GM23338 (cell line): ENCODE measurements around the gene TUBB8. TPM values are rescaled to one million over a fixed set of nuclear protein-coding genes. Genes with fewer than 3 reads are reported as not detected.

ENCODE experiments used
- ATAC-seq: fragments of 200-7000 bp; cut with Tn5 transposase; 3 replicates; pipeline ENCODE4 v1.9.1; 2020
- DNase-seq: peaks from one replicate; pipeline ENCODE4 v3.0.0-alpha.2; 2015; ENCODE audit warnings: low spot score
- H2AFZ ChIP-seq: fragments of 200-600 bp; sonication (generic); 2 replicates; pipeline ENCODE4 v1.8.0; 2016; ENCODE audit warnings: antibody characterized with exemption, mild to moderate bottlenecking, moderate library complexity
- H3F3A ChIP-seq: fragments of 200-600 bp; sonication (generic); replicated peaks from 2 replicates; pipeline ENCODE4 v1.8.0; 2017; ENCODE audit warnings: antibody characterized with exemption, mixed run types, low read depth
- H3K27ac ChIP-seq: fragments of 200-600 bp; sonication (generic); 2 replicates; pipeline ENCODE4 v1.6.1; 2016; ENCODE audit warnings: low read depth
- H3K27me3 ChIP-seq: fragments of 200-600 bp; sonication (generic); 2 replicates; pipeline ENCODE4 v1.8.0; 2016; ENCODE audit warnings: mild to moderate bottlenecking, mixed run types, moderate library complexity; ENCODE audit not compliant: insufficient read depth
- H3K36me3 ChIP-seq: fragments of 200-600 bp; sonication (generic); 2 replicates; pipeline ENCODE4 v1.8.0; 2016; ENCODE audit warnings: mild to moderate bottlenecking; ENCODE audit not compliant: insufficient read depth
- H3K4me1 ChIP-seq: fragments of 200-600 bp; sonication (generic); 2 replicates; pipeline ENCODE4 v1.8.0; 2016; ENCODE audit warnings: mild to moderate bottlenecking, moderate library complexity; ENCODE audit not compliant: insufficient read depth
- H3K4me2 ChIP-seq: fragments of 200-600 bp; sonication (generic); 2 replicates; pipeline ENCODE4 v1.7.1; 2017; ENCODE audit warnings: mixed run types
- H3K4me3 ChIP-seq: fragments of 200-600 bp; sonication (generic); 2 replicates; pipeline ENCODE4 v1.6.1; 2016; ENCODE audit warnings: mixed run types
- H3K79me2 ChIP-seq: fragments of 200-600 bp; sonication (generic); replicated peaks from 2 replicates; pipeline ENCODE4 v1.8.0; 2017; ENCODE audit warnings: mild to moderate bottlenecking; ENCODE audit not compliant: insufficient read depth
- H3K9me2 ChIP-seq: fragments of 200-600 bp; sonication (generic); 2 replicates; pipeline ENCODE4 v1.8.0; 2017; ENCODE audit not compliant: insufficient read depth
- H4K20me1 ChIP-seq: fragments of 200-600 bp; sonication (generic); replicated peaks from 2 replicates; pipeline ENCODE4 v1.8.0; 2017; ENCODE audit warnings: mild to moderate bottlenecking; ENCODE audit not compliant: insufficient read depth
- H3K27ac Mint-ChIP-seq: 2 replicates; pipeline ENCODE4 v1.8.0; 2020; ENCODE audit warnings: inconsistent platforms, mild to moderate bottlenecking, moderate library complexity, mixed read lengths
- H3K27me3 Mint-ChIP-seq: 3 replicates; pipeline ENCODE4 v1.8.0; 2022; ENCODE audit warnings: low read depth, mild to moderate bottlenecking, moderate library complexity, mixed read lengths, inconsistent platforms; ENCODE audit not compliant: insufficient read depth, poor library complexity
- H3K36me3 Mint-ChIP-seq: 3 replicates; pipeline ENCODE4 v1.8.0; 2021; ENCODE audit warnings: low read depth, mild to moderate bottlenecking, inconsistent platforms, moderate library complexity, mixed read lengths
- H3K4me1 Mint-ChIP-seq: 3 replicates; pipeline ENCODE4 v1.8.0; 2020; ENCODE audit warnings: mild to moderate bottlenecking, inconsistent platforms, mixed read lengths
- H3K4me3 Mint-ChIP-seq: 3 replicates; pipeline ENCODE4 v1.8.0; 2021; ENCODE audit warnings: moderate library complexity, mild to moderate bottlenecking, inconsistent platforms, mixed read lengths
- H3K9me3 Mint-ChIP-seq: 3 replicates; pipeline ENCODE4 v1.8.0; 2020; ENCODE audit warnings: moderate library complexity, mild to moderate bottlenecking, inconsistent platforms, mixed read lengths
- CREB1 ChIP-seq: fragments of 250-450 bp; sonication (Bioruptor Pico); IDR thresholded peaks from 2 replicates; pipeline ENCODE4 v1.5.0; 2020; ENCODE audit warnings: low read depth, mild to moderate bottlenecking, moderate library complexity
- EZH2 ChIP-seq: fragments of 200-600 bp; sonication (generic); IDR thresholded peaks from one replicate; pipeline ENCODE4 v1.8.0; 2017; ENCODE audit warnings: antibody characterized with exemption, mild to moderate bottlenecking, low read depth; ENCODE audit not compliant: unreplicated experiment
- EZH2phosphoT487 ChIP-seq: fragments of 200-600 bp; sonication (generic); IDR thresholded peaks from one replicate; pipeline ENCODE4 v1.8.1; 2018; ENCODE audit warnings: antibody characterized with exemption; ENCODE audit not compliant: unreplicated experiment
- JUNB ChIP-seq: IDR thresholded peaks from one replicate; pipeline ENCODE4 v1.6.1; 2016; ENCODE audit warnings: antibody characterized with exemption; ENCODE audit not compliant: unreplicated experiment
- NANOG ChIP-seq: IDR thresholded peaks from 2 replicates; pipeline ENCODE4 v1.6.1; 2016; ENCODE audit warnings: antibody characterized with exemption, borderline replicate concordance
- POLR2AphosphoS5 ChIP-seq: IDR thresholded peaks from 2 replicates; pipeline ENCODE4 v1.6.1; 2016; ENCODE audit warnings: antibody characterized with exemption, low read depth
- STAT1 ChIP-seq: IDR thresholded peaks from one replicate; pipeline ENCODE4 v1.6.1; 2016; ENCODE audit warnings: antibody characterized with exemption; ENCODE audit not compliant: unreplicated experiment
- ZNF331 ChIP-seq: fragments of 250-450 bp; sonication (Bioruptor Pico); IDR thresholded peaks from 2 replicates; pipeline ENCODE4 v1.5.0; 2020; ENCODE audit warnings: low read depth, mild to moderate bottlenecking, moderate library complexity
- polyA plus RNA-seq: library from polyadenylated mRNA; unstranded; fragments of >200 nt; fragmentation: Nextera tagmentation; extraction: Ambion mirVana; gene quantifications from 2 replicates; pipeline ENCODE4 v1.2.1, GENCODE V29; 2016
- total RNA-seq: library from RNA; depleted of rRNA; stranded (reverse); fragments of >200 nt; shearing (Covaris generic); gene quantifications from 2 replicates; pipeline ENCODE4 v1.2.3, GENCODE V29; 2014
- TF ChIP-seq, protein P1 (sequence below): IDR thresholded peaks from 2 replicates; pipeline ENCODE4 v1.6.1; 2016; ENCODE audit warnings: antibody characterized with exemption
- TF ChIP-seq, protein P2 (sequence below): IDR thresholded peaks from one replicate; pipeline ENCODE4 v1.6.1; 2018; ENCODE audit warnings: antibody characterized with exemption; ENCODE audit not compliant: unreplicated experiment
- TF ChIP-seq, protein P3 (sequence below), 2 experiments: fragments of 200-600 bp in 1 of 2; sonication (generic) in 1 of 2; conservative IDR thresholded peaks; 2 replicates each; pipeline versions ENCODE4 v1.5.1 to v1.6.1; 2016 to 2017; ENCODE audit warnings: antibody characterized with exemption in 2 of 2, low read depth in 2 of 2, mild to moderate bottlenecking in 2 of 2, moderate library complexity in 1 of 2

Gene TUBB8
- total and polyA plus RNA-seq, 2 experiments from 2014 or later, result 0.40 to 1.1 TPM

DNA sequence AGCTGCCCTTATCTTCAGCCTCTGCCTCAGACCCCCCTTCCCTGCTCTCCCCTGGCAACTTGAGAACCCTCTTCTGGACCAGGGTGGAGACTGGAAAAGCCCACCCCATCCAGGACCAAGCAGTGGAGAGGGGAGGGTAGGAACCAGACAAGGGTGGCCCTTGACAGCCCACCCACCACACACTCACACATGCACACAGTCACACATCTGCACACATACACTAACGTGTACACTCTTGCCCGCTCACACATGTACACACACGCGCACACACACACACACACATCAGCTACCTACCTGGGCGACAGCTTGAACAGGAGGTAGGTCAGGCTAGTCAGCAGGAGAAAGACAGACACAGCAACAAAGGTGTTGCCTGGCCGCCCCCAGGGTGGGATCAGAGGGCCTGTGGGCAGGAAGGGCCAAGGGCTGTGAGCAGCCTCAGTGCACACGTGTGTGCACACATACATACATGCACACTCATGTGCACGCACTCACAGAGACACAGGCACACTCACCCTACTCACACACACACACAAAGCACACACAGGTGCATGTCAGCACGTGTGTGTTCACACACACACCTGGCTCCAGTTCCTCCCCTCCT lies 34.9 kb upstream of the TUBB8 start (continued):
- TF ChIP-seq, protein P1, sequence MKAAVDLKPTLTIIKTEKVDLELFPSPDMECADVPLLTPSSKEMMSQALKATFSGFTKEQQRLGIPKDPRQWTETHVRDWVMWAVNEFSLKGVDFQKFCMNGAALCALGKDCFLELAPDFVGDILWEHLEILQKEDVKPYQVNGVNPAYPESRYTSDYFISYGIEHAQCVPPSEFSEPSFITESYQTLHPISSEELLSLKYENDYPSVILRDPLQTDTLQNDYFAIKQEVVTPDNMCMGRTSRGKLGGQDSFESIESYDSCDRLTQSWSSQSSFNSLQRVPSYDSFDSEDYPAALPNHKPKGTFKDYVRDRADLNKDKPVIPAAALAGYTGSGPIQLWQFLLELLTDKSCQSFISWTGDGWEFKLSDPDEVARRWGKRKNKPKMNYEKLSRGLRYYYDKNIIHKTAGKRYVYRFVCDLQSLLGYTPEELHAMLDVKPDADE, result no peak
- TF ChIP-seq STAT1, result no peak
- TF ChIP-seq, protein P2, sequence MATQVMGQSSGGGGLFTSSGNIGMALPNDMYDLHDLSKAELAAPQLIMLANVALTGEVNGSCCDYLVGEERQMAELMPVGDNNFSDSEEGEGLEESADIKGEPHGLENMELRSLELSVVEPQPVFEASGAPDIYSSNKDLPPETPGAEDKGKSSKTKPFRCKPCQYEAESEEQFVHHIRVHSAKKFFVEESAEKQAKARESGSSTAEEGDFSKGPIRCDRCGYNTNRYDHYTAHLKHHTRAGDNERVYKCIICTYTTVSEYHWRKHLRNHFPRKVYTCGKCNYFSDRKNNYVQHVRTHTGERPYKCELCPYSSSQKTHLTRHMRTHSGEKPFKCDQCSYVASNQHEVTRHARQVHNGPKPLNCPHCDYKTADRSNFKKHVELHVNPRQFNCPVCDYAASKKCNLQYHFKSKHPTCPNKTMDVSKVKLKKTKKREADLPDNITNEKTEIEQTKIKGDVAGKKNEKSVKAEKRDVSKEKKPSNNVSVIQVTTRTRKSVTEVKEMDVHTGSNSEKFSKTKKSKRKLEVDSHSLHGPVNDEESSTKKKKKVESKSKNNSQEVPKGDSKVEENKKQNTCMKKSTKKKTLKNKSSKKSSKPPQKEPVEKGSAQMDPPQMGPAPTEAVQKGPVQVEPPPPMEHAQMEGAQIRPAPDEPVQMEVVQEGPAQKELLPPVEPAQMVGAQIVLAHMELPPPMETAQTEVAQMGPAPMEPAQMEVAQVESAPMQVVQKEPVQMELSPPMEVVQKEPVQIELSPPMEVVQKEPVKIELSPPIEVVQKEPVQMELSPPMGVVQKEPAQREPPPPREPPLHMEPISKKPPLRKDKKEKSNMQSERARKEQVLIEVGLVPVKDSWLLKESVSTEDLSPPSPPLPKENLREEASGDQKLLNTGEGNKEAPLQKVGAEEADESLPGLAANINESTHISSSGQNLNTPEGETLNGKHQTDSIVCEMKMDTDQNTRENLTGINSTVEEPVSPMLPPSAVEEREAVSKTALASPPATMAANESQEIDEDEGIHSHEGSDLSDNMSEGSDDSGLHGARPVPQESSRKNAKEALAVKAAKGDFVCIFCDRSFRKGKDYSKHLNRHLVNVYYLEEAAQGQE, result no peak
- no peak for TF ChIP-seq EZH2phosphoT487
- TF ChIP-seq, protein P3, sequence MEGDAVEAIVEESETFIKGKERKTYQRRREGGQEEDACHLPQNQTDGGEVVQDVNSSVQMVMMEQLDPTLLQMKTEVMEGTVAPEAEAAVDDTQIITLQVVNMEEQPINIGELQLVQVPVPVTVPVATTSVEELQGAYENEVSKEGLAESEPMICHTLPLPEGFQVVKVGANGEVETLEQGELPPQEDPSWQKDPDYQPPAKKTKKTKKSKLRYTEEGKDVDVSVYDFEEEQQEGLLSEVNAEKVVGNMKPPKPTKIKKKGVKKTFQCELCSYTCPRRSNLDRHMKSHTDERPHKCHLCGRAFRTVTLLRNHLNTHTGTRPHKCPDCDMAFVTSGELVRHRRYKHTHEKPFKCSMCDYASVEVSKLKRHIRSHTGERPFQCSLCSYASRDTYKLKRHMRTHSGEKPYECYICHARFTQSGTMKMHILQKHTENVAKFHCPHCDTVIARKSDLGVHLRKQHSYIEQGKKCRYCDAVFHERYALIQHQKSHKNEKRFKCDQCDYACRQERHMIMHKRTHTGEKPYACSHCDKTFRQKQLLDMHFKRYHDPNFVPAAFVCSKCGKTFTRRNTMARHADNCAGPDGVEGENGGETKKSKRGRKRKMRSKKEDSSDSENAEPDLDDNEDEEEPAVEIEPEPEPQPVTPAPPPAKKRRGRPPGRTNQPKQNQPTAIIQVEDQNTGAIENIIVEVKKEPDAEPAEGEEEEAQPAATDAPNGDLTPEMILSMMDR (conservative IDR thresholded peaks at IDR 0.05; ENCODE audit: low read depth in 2 of 2), result no peak
- TF ChIP-seq EZH2, result no peak
- TF ChIP-seq NANOG, result no peak
- TF ChIP-seq ZNF331 (CRISPR knock-in tag), result no peak
- TF ChIP-seq POLR2AphosphoS5, result no peak
- TF ChIP-seq CREB1 (CRISPR knock-in tag), result no peak
- no peak for TF ChIP-seq JUNB

- Histone ChIP-seq H3K4me1 (no peaks in the 10 kb centered on the region), H3K9me2 (no peaks in the 10 kb centered on the region), H3K4me3 (no peak overlapping the region), H3K4me2 (no peak overlapping the region), H3K79me2 (no peaks in the 10 kb centered on the region), H3K27me3 (peaks cover 12% of the 10 kb centered on the region), H3K36me3 (no peaks in the 10 kb centered on the region), H3F3A (no peaks in the 10 kb centered on the region), H3K27ac (no peak overlapping the region), H2AFZ (no peak overlapping the region), H4K20me1 (no peaks in the 10 kb centered on the region)
- DNase-seq, result no peak
- ATAC-seq, result no peak
- Mint-ChIP-seq H3K9me3 (peaks cover 31% of the 10 kb centered on the region), H3K36me3 (no peaks in the 10 kb centered on the region; the same call in 2 of the 3 replicates), H3K27ac (no peak overlapping the region), H3K27me3 (peaks cover 10% of the 10 kb centered on the region), H3K4me3 (no peak overlapping the region), H3K4me1 (no peaks in the 10 kb centered on the region)
- TF ChIP-seq, protein P1, result no peak
- TF ChIP-seq, protein P2, result no peak
- no peak for TF ChIP-seq ZNF331 (CRISPR knock-in tag)
- TF ChIP-seq POLR2AphosphoS5, result no peak
- TF ChIP-seq NANOG, result no peak
- TF ChIP-seq CREB1 (CRISPR knock-in tag), result no peak
- TF ChIP-seq JUNB, result no peak
- TF ChIP-seq, protein P3 (conservative IDR thresholded peaks at IDR 0.05; ENCODE audit: low read depth in 2 of 2), result no peak
- no peak for TF ChIP-seq STAT1
- TF ChIP-seq EZH2, result no peak
Measured at GRCh38 chr10:80477-81105, 31.5 kb upstream of the TUBB8 start.
